Measurements from ENCODE around the gene HOXA5. TPM values are rescaled to one million over a fixed set of nuclear protein-coding genes. Genes with fewer than 3 reads are reported as not detected.

Gene HOXA5
- total and polyA plus RNA-seq, 2 donors (not counting 3 experiments of a cell fraction or from before 2014, with no cell fraction given) = 18.6 to 18.8 TPM

- FAIRE-seq (no peak), DNase-seq (ENCODE audit: low read depth, low spot score) (no peak)
- intact Hi-C loops (cut with micrococcal nuclease) = no loop called here
- no TSS peak for BruUV-seq (replicated peaks)
- POLR2A ChIA-PET = interaction anchor here (1.2 to 1.5 kb wide), 2 partner anchors 22 to 24 kb away, joined by 4 read pairs; no protein-coding TSS in a partner anchor
- no peaks in the 10 kb centered on the region for H3K9me1 ChIP-seq (replicated peaks; ENCODE audit: control insufficient read depth, extremely low read depth, insufficient read depth, low read length)
- dilution Hi-C loops (cut with MboI; ENCODE audit: extremely low pct_ligation_motif_present, low sequenced_read_pairs) = no loop called here
- TF ChIP-seq CTCF (IDR thresholded peaks at IDR 0.05; ENCODE audit: extremely low read depth in 1 of 2, insufficient read depth in 1 of 2, low read depth in 1 of 2, low read length in 2 of 2) = no peak
- no peak for TF ChIP-seq FOS (IDR thresholded peaks at IDR 0.05; ENCODE audit: borderline replicate concordance, insufficient read depth, low read length)
- no peak for TF ChIP-seq EZH2 (IDR thresholded peaks at IDR 0.05; ENCODE audit: borderline replicate concordance, low read depth, low read length, severe bottlenecking)
- TF ChIP-seq POLR2AphosphoS5 (IDR thresholded peaks at IDR 0.05; ENCODE audit: insufficient read depth, low read depth, low read length) = no peak
- no peak for TF ChIP-seq GATA2 (IDR thresholded peaks at IDR 0.05; ENCODE audit: insufficient read depth, insufficient read length, low read depth, low read length)
- TF ChIP-seq MYC (IDR thresholded peaks at IDR 0.05; ENCODE audit: low read depth, low read length) = no peak
- TF ChIP-seq JUN (IDR thresholded peaks at IDR 0.05; ENCODE audit: borderline replicate concordance, insufficient read depth, insufficient read length, low read depth) = no peak
- TF ChIP-seq MAX (IDR thresholded peaks at IDR 0.05; ENCODE audit: insufficient read depth, insufficient read length) = no peak
- TF ChIP-seq POLR2A (IDR thresholded peaks at IDR 0.05; ENCODE audit: low read depth, low read length) = no peak
- no peaks in the 10 kb centered on the region for H3K36me3 ChIP-seq (ENCODE audit: control insufficient read depth in 2 of 2, extremely low read depth in 1 of 2, insufficient read depth in 2 of 2, low read length in 2 of 2)
- peak overlapping the region; percentile 96 for H3K27ac ChIP-seq (ENCODE audit: insufficient read depth, low read depth, low read length)
- CTCF ChIA-PET = interaction anchor here (0.8 to 9.1 kb wide), 2 partner anchors 15 to 40 kb away, joined by 3 to 70 read pairs; no protein-coding TSS in a partner anchor
- peak overlapping the region; percentile 92 for H3K4me2 ChIP-seq (ENCODE audit: insufficient read depth, low read length)
- no peaks in the 10 kb centered on the region for H3K27me3 ChIP-seq (ENCODE audit: control insufficient read depth in 2 of 2, insufficient read depth in 2 of 2, low read length in 2 of 2)
- H4K20me1 ChIP-seq (replicated peaks; ENCODE audit: control insufficient read depth, extremely low read depth, insufficient read depth, low read length) = no peaks in the 10 kb centered on the region
- peak overlapping the region in 2 of 3 experiments; percentile 9 to 68 for H3K4me3 ChIP-seq (replicated peaks in 1 of 3; ENCODE audit: insufficient read depth in 1 of 3, low read depth in 1 of 3, low read length in 3 of 3)
- no peak overlapping the region for H2AFZ ChIP-seq (ENCODE audit: low read depth, low read length)
- peaks cover 94% of the 10 kb centered on the region for H3K4me1 ChIP-seq (ENCODE audit: control insufficient read depth, extremely low read depth, insufficient read depth, low read length)
- H3K79me2 ChIP-seq (ENCODE audit: control insufficient read depth, insufficient read depth, low read length) = peaks cover 70% of the 10 kb centered on the region
- peak overlapping the region; percentile 81 for H3K9ac ChIP-seq (replicated peaks; ENCODE audit: extremely low read depth, insufficient read depth, low read length)
- H3K9me3 ChIP-seq (replicated peaks; ENCODE audit: control insufficient read depth, insufficient read depth, low read length) = no peaks in the 10 kb centered on the region
These were observed 21.8 kb downstream of the HOXA5 start for GRCh38 chr7:27121684-27122076.
